Suprapubic skin (tissue), 4 donors: ENCODE data around the gene NAPA.

ENCODE experiments used
- POLR2A ChIP-seq, 2 donors: fragments of 450-650 bp; IDR thresholded peaks; one replicate each; pipeline ENCODE4 v1.6.1; 2017; ENCODE audit warnings: antibody characterized with exemption in 2 of 2, mild to moderate bottlenecking in 2 of 2, moderate library complexity in 2 of 2
- POLR2AphosphoS5 ChIP-seq, 3 donors: sonication (generic); formaldehyde crosslinking; IDR thresholded peaks; one replicate each; pipeline ENCODE4 v1.6.1; 2017; ENCODE audit warnings: antibody characterized with exemption in 3 of 3

- TF ChIP-seq POLR2AphosphoS5 (IDR thresholded peaks at IDR 0.05): no peak
- no peak for TF ChIP-seq POLR2A (IDR thresholded peaks at IDR 0.05)
These were observed 34.2 kb downstream of the NAPA start for GRCh38 chr19:47480658-47481057.
